HG03378 (cell line): ENCODE results near the gene C10orf120.

Source experiments
- ATAC-seq: cut with Tn5 transposase; IDR thresholded peaks from one replicate; pipeline ENCODE4 v1.9.1; 2021; ENCODE audit warnings: mild to moderate bottlenecking, moderate library complexity; ENCODE audit not compliant: unreplicated experiment

The C10orf120 gene

GRCh38 chr10:122662231-122662630 is 37.4 kb downstream of the C10orf120 start:
- ATAC-seq = no peak

DNA sequence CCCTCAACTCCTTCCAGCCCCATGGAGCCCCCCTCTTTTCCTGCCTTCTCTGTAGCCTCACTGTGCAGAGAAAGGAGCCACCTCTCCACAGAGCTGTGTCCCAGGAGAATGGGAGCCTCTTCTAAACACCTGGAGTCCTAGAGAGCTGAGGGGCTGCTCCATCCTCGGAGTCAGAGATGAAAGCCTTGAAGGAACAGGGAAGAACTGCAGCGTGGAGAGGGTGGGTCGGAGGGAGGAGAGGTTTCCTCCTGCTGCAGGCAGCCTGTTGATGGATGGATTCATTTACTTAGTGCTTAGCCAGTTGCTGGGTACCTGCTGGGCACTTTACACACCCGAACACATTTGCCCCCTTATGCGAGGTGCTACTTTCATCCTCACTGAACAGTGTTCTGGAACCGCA is 39.0 kb downstream of the C10orf120 start:
- ATAC-seq = no peak

DNA sequence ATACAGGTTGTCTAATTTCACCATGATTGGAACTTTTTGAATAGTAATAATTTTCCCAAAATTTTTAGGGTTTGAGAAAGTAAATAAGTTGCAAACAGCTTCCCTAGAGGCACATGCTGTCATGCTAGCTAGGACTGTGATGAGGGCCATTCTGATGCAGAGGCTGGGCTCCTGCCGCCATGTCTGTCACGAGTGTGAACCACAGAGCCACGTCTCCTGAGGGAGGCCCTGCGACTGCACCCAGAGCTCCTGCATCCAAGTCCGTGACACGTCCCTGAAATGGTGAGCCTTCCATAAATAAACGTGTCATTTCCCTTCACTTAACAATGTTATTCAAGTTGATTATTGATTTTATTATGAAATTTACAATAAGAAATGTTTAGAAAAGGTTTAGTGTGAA is 40.0 kb downstream of the C10orf120 start:
- ATAC-seq = no peak

GRCh38 chr10:122659126-122659525 is 40.5 kb downstream of the C10orf120 start:
- ATAC-seq = no peak

GRCh38 chr10:122658356-122659049 is 41.1 kb downstream of the C10orf120 start:
- no peak for ATAC-seq

GRCh38 chr10:122657729-122658128 is 41.9 kb downstream of the C10orf120 start:
- no peak for ATAC-seq

DNA sequence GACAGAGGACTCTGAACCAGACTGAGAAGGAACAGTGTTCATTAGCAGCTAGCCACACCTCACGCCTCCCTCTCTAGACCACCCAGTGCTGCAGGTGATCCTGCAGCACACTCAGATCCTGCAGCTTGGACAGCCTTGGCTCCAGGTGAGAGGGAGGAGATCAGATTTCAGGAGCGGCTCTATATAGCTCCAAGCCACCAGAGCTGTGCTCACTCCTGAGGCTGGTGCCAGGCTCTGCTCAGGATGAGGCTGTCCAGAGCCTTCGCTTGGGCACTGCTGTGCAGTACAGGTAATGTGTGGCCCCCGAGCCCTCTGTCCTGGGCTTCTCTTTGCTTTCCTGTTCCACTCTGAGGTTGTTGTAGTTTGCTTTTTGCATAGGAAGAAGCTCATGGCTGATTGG is 42.4 kb downstream of the C10orf120 start:
- ATAC-seq = no peak

- no peak for ATAC-seq
Observed at GRCh38 chr10:122656741-122657140, 42.9 kb downstream of the C10orf120 start.

DNA sequence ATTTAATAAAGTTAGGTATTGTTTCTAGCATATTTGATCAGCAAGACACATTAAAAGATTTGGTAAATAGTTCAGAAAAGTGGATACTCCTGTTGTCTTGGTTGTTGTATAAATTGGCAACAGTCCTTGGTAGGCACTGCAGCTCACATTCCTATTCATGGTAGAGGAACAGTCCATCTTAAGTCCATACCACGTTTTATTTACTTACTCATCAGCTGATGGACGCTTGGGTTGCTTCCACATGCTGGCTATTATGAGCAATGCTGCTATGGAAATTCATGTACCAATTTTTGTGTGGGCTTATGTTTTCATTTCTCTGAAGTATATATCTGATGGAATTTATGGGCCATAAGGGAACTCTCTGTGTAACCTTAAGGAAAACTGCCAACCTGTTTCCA is 43.3 kb downstream of the C10orf120 start:
- no peak for ATAC-seq

DNA sequence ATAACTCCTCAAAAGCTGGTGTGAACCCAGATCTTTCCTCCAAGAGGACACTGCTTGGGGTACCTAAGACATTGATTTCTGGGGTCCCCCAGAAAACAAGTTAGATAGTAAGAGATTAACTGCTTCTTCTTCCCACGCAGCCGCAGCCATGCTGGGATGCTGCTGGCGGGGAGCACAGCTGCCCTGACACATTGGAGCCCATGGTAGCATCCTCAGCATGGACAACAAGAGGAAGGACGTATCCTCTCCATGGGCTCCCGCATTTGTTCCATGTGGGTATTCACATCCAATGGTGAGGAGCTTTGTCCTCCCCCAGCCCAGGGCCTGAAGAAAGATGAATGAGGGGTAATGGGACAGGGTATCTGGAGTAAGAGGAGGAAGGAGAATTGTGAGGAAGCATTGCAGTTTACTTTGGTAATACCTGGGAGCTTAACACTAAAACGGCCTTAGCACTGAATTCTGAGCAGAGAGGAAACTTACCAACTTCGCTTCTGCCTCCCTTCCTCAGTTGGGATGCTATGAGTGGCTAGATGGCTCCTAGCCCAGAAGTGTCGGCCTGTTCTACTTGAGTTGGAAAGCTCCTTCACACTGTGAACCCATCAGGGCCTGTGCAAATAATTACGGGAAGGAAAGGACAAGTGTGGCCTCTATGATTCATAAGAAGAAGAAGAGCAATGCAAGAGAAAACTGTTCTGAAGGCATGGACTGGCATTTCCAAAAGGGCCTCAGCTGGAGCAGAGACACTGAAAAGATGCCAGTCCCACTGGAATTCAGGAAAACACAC is 43.9 kb downstream of the C10orf120 start:
- ATAC-seq = no peak

- no peak for ATAC-seq
Observed at GRCh38 chr10:122650331-122650730, 49.3 kb downstream of the C10orf120 start.

GRCh38 chr10:122649903-122650302 is 49.7 kb downstream of the C10orf120 start:
- no peak for ATAC-seq

DNA sequence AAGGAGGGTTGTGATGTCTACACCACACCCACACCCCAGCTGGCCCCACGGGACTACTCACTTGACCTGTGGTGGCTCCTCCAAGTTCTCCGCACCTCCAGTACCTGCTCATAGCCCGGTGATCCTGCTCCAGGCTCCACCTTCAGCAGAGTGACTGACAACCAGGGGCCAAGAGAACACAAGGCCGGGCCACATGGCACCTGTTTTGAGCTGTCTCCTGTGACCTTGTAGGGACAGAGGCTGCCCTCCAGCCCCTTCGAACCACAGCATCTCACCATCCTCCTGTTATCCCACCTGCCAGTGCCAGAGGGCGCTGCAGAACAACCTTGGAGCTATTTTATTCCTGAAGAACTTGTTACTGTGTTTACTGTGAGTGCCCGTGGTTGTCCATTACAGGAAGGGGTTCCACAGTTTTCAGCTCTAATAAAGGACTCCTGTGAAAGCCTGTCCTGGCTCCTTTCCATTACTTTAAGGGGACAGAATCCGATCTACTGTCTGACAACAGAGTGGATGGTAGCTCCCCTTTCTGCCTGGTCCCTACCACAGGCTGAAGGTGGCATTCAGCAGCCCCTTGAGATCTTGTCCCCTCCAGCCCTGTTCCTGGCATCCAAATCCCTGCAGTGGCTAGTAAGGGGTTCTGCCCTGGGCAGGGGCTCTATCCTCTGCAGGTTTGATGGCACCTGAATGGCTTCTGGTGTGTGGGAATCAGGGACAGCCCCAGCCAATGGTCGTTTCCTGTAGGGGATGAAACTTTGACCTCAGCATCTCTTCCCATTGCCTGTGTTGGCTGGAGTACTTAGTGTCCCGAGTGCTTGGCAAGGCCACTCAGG is 50.8 kb downstream of the C10orf120 start:
- ATAC-seq = no peak
